Neural progenitor cell (in vitro differentiated cells): ENCODE data around the gene HK2. TPM values are rescaled to one million over a fixed set of nuclear protein-coding genes. Genes with fewer than 3 reads are reported as not detected.

Experiments used
- DNase-seq: peaks from one replicate; pipeline ENCODE4 v3.0.0-alpha.2; 2016; ENCODE audit warnings: low spot score
- H2AFZ ChIP-seq: fragments of 200-600 bp; sonication (generic); replicated peaks from 2 replicates; pipeline ENCODE4 v1.6.1; 2016; ENCODE audit warnings: antibody characterized with exemption
- H3F3A ChIP-seq: fragments of 200-600 bp; sonication (generic); 2 replicates; pipeline ENCODE4 v1.6.1; 2016; ENCODE audit warnings: antibody characterized with exemption, low read depth
- H3K27ac ChIP-seq: fragments of 200-600 bp; sonication (generic); 2 replicates; pipeline ENCODE4 v1.5.1; 2016; ENCODE audit warnings: mild to moderate bottlenecking
- H3K27me3 ChIP-seq: fragments of 200-600 bp; sonication (generic); 2 replicates; pipeline ENCODE4 v1.6.1; 2016; ENCODE audit warnings: mild to moderate bottlenecking, moderate library complexity
- H3K36me3 ChIP-seq: fragments of 200-600 bp; sonication (generic); 2 replicates; pipeline ENCODE4 v1.5.1; 2016
- H3K4me1 ChIP-seq: fragments of 200-600 bp; sonication (generic); 2 replicates; pipeline ENCODE4 v1.6.1; 2016; ENCODE audit warnings: mixed run types
- H3K4me2 ChIP-seq: fragments of 200-600 bp; sonication (generic); 2 replicates; pipeline ENCODE4 v1.6.1; 2016
- H3K4me3 ChIP-seq: fragments of 200-600 bp; sonication (generic); 2 replicates; pipeline ENCODE4 v1.5.1; 2016
- H3K79me2 ChIP-seq: fragments of 200-600 bp; sonication (generic); 2 replicates; pipeline ENCODE4 v1.6.1; 2016; ENCODE audit warnings: low read depth
- H3K9ac ChIP-seq: fragments of 200-600 bp; sonication (generic); 2 replicates; pipeline ENCODE4 v1.6.1; 2016
- H3K9me3 ChIP-seq: fragments of 200-600 bp; sonication (generic); 2 replicates; pipeline ENCODE4 v1.5.1; 2016; ENCODE audit warnings: low read depth
- H4K20me1 ChIP-seq: fragments of 200-600 bp; sonication (generic); 2 replicates; pipeline ENCODE4 v1.6.1; 2016; ENCODE audit warnings: low read depth
- H3K27ac Mint-ChIP-seq: 3 replicates; pipeline ENCODE4 v1.8.0; 2021; ENCODE audit warnings: mixed read lengths
- H3K27me3 Mint-ChIP-seq: 2 replicates; pipeline ENCODE4 v1.8.0; 2022; ENCODE audit warnings: low read depth, mild to moderate bottlenecking, inconsistent platforms, moderate library complexity, mixed read lengths; ENCODE audit not compliant: insufficient read depth
- H3K36me3 Mint-ChIP-seq: 3 replicates; pipeline ENCODE4 v1.8.0; 2021; ENCODE audit warnings: mixed read lengths
- H3K4me1 Mint-ChIP-seq: 3 replicates; pipeline ENCODE4 v1.8.0; 2021; ENCODE audit warnings: mixed read lengths
- H3K4me3 Mint-ChIP-seq: 3 replicates; pipeline ENCODE4 v1.8.0; 2021; ENCODE audit warnings: mild to moderate bottlenecking, moderate library complexity, mixed read lengths
- H3K9me3 Mint-ChIP-seq: 3 replicates; pipeline ENCODE4 v1.8.0; 2020; ENCODE audit warnings: mixed read lengths
- CTCF ChIP-seq: fragments of 200-600 bp; sonication (generic); IDR thresholded peaks from 2 replicates; pipeline ENCODE4 v1.5.1; 2017; ENCODE audit warnings: antibody characterized with exemption, mild to moderate bottlenecking
- EZH2 ChIP-seq: fragments of 200-600 bp; sonication (generic); IDR thresholded peaks from 2 replicates; pipeline ENCODE4 v1.6.1; 2017; ENCODE audit warnings: antibody characterized with exemption, mild to moderate bottlenecking, moderate library complexity
- EZH2phosphoT487 ChIP-seq: fragments of 200-600 bp; sonication (generic); IDR thresholded peaks from 2 replicates; pipeline ENCODE4 v1.6.1; 2017; ENCODE audit warnings: antibody characterized with exemption
- total RNA-seq: library from RNA; depleted of rRNA; stranded (reverse); fragments of >200 nt; gene quantifications from 2 replicates; pipeline ENCODE4 v1.2.3, GENCODE V29; 2015; ENCODE audit warnings: low replicate concordance

Gene HK2
- total RNA-seq, 1 donor from 2014 or later, result 61.8 TPM

GRCh38 chr2:74822771-74823566 is 11.0 kb upstream of the HK2 start:
- peak; percentile 59 for DNase-seq
- Histone ChIP-seq H3K9ac (no peak overlapping the region), H3K9me3 (no peaks in the 10 kb centered on the region), H4K20me1 (no peaks in the 10 kb centered on the region), H3K36me3 (no peaks in the 10 kb centered on the region), H3K4me2 (peak overlapping the region; percentile 55), H3K79me2 (no peaks in the 10 kb centered on the region), H3K4me3 (peak overlapping the region; percentile 5), H3K27me3 (peaks cover 15% of the 10 kb centered on the region), H3F3A (peaks cover 21% of the 10 kb centered on the region), H3K4me1 (peaks cover 21% of the 10 kb centered on the region), H2AFZ (no peak overlapping the region), H3K27ac (peak overlapping the region; percentile 83)
- Mint-ChIP-seq H3K27me3 (peaks cover 2% of the 10 kb centered on the region), H3K9me3 (no peaks in the 10 kb centered on the region), H3K27ac (peak overlapping the region; percentile 76), H3K36me3 (no peaks in the 10 kb centered on the region), H3K4me1 (peaks cover 22% of the 10 kb centered on the region), H3K4me3 (no peak overlapping the region)
- TF ChIP-seq CTCF, result no peak
- no peak for TF ChIP-seq EZH2
- no peak for TF ChIP-seq EZH2phosphoT487

DNA sequence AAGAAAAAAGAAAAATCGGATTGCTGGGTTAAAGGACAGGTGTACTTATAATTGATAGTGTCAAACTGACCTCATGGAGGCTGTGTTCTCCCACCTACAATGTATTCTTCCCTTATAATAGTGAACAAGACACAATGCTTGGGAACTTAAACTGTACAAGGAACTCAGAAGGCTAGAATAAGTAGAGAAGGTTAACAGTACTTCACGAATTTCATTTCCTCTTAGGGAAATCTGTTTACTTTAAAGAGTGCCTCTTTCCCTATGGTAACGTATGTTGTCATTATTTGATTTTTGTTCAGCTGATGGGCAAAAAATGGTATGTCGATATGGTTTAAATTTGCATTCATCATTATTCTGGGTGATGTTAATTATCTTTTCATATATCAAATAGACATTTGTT is 9.2 kb upstream of the HK2 start:
- Histone ChIP-seq H3K4me1 (peaks cover 21% of the 10 kb centered on the region), H4K20me1 (no peaks in the 10 kb centered on the region), H3K27me3 (peaks cover 15% of the 10 kb centered on the region), H3F3A (peaks cover 21% of the 10 kb centered on the region), H3K27ac (no peak overlapping the region), H3K9me3 (no peaks in the 10 kb centered on the region), H3K9ac (no peak overlapping the region), H2AFZ (no peak overlapping the region), H3K79me2 (no peaks in the 10 kb centered on the region), H3K36me3 (no peaks in the 10 kb centered on the region), H3K4me2 (no peak overlapping the region), H3K4me3 (no peak overlapping the region)
- DNase-seq, result no peak
- Mint-ChIP-seq H3K4me1 (peaks cover 22% of the 10 kb centered on the region), H3K4me3 (no peak overlapping the region), H3K27me3 (peaks cover 2% of the 10 kb centered on the region), H3K27ac (no peak overlapping the region), H3K9me3 (no peaks in the 10 kb centered on the region), H3K36me3 (no peaks in the 10 kb centered on the region)
- TF ChIP-seq EZH2, result no peak
- no peak for TF ChIP-seq EZH2phosphoT487
- no peak for TF ChIP-seq CTCF

DNA sequence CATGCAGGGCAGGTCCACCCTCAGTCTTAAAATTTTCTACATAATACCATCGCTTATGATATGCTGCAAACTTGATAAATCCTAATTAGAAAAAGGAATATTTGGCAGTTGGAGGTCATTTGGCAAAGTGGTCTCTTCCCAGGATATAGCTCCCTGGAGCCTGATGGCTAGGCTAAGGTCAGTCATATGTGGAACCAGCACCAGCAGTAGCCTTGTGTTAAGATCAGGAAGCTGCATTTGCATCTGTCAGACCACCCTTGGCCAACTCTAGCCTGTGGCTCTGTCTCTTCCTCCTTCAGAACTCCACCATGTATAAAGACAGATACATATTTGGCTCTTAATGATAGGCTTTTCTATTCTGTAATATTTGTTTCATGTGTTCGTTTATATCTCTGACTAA is 5.4 kb upstream of the HK2 start:
- H3K4me2 ChIP-seq, result no peak overlapping the region
- Mint-ChIP-seq H3K4me3 (no peak overlapping the region), H3K36me3 (peaks cover 1% of the 10 kb centered on the region), H3K27me3 (peaks cover 2% of the 10 kb centered on the region), H3K4me1 (peaks cover 8% of the 10 kb centered on the region), H3K27ac (peak overlapping the region; percentile 23), H3K9me3 (no peaks in the 10 kb centered on the region)
- peaks cover 6% of the 10 kb centered on the region for H3F3A ChIP-seq
- H3K9me3 ChIP-seq, result no peaks in the 10 kb centered on the region
- no peak overlapping the region for H3K9ac ChIP-seq
- no peak overlapping the region for H2AFZ ChIP-seq
- no peak overlapping the region for H3K4me3 ChIP-seq
- H4K20me1 ChIP-seq, result no peaks in the 10 kb centered on the region
- no peak overlapping the region for H3K27ac ChIP-seq
- H3K36me3 ChIP-seq, result no peaks in the 10 kb centered on the region
- H3K27me3 ChIP-seq, result peaks cover 5% of the 10 kb centered on the region
- no peak for DNase-seq
- H3K79me2 ChIP-seq, result no peaks in the 10 kb centered on the region
- TF ChIP-seq EZH2phosphoT487 (no peak), CTCF (no peak), EZH2 (no peak)
- H3K4me1 ChIP-seq, result peaks cover 2% of the 10 kb centered on the region
